K562 (cell line): Measurements from ENCODE around the gene MKNK2. TPM values are rescaled to one million over a fixed set of nuclear protein-coding genes. Genes with fewer than 3 reads are reported as not detected.

Experiments used
- ATAC-seq: fragments of 200-7000 bp; cut with Tn5 transposase; 3 replicates; pipeline ENCODE4 v1.9.1; 2020; ENCODE audit warnings: moderate library complexity
- BruUV-seq: library from RNA; stranded (reverse); fragments of 400-500 nt; replicated peaks from 2 replicates; lab custom pipeline; 2021; lab: Mats Ljungman, UMichigan
- CTCF ChIA-PET: fragments of 300-600 bp; formaldehyde crosslinking; extraction: SDS; loops from one replicate; lab custom pipeline; 2021; ENCODE audit warnings: low intra/inter-chr PET ratio; lab: Yijun Ruan, JAX
- POLR2A ChIA-PET: fragments of 300-600, 350-650 bp; sonication (Branson Sonifier 250); formaldehyde crosslinking; extraction: SDS; loops from one replicate; lab custom pipeline; 2021; ENCODE audit warnings: antibody characterized with exemption, inconsistent platforms; lab: Yijun Ruan, JAX
- DNase-seq, 4 experiments: peaks; one replicate each; pipeline versions ENCODE4 v3.0.0 to v3.0.0-alpha.2; 2011 to 2018; ENCODE audit warnings: low spot score in 3 of 4, mixed read lengths in 3 of 4; ENCODE audit errors: extremely low read depth in 1 of 4
- FAIRE-seq: peaks from 2 replicates; lab custom pipeline; 2011; peaks lifted over from hg19 to GRCh38; lab: Jason Lieb, UNC
- H2AFZ ChIP-seq: 2 replicates; pipeline ENCODE4 v1.6.0; 2011; ENCODE audit warnings: low read depth, low read length, control low read depth, inconsistent platforms
- H3K27ac ChIP-seq: fragments of 200-600 bp; 3 replicates; pipeline ENCODE4 v1.8.0; 2011; ENCODE audit warnings: low read depth, mild to moderate bottlenecking, control low read depth, inconsistent platforms, low read length, moderate library complexity, mixed read lengths; ENCODE audit errors: extremely low read depth
- H3K27me3 ChIP-seq, 2 experiments: fragments of 300-600 bp in 1 of 2; 2 replicates in 1 of 2; 3 replicates in 1 of 2; pipeline versions ENCODE4 v1.6.0 to v1.8.0; 2011; ENCODE audit warnings: inconsistent platforms in 2 of 2, low read length in 2 of 2, mild to moderate bottlenecking in 1 of 2, mixed read lengths in 1 of 2, moderate library complexity in 1 of 2; ENCODE audit not compliant: control insufficient read depth in 2 of 2, insufficient read depth in 2 of 2
- H3K36me3 ChIP-seq: fragments of 300-600 bp; 3 replicates; pipeline ENCODE4 v1.8.0; 2011; ENCODE audit warnings: mild to moderate bottlenecking, low read length, inconsistent platforms; ENCODE audit not compliant: control insufficient read depth, insufficient read depth
- H3K4me1 ChIP-seq, 2 experiments: fragments of 200-600 bp in 1 of 2; replicated peaks in 1 of 2; 2 replicates in 1 of 2; 3 replicates in 1 of 2; pipeline versions ENCODE4 v1.5.1 to v1.8.0; 2011; ENCODE audit warnings: inconsistent platforms in 2 of 2, low read length in 2 of 2, mild to moderate bottlenecking in 1 of 2, mixed read lengths in 1 of 2, moderate library complexity in 1 of 2; ENCODE audit not compliant: control insufficient read depth in 2 of 2, insufficient read depth in 2 of 2
- H3K4me2 ChIP-seq: 2 replicates; pipeline ENCODE4 v1.6.1; 2011; ENCODE audit warnings: low read length, control low read depth, inconsistent platforms, mixed read lengths; ENCODE audit not compliant: insufficient read depth
- H3K4me3 ChIP-seq: fragments of 200-600 bp; sonication (generic), shearing (Covaris generic); 2 replicates; pipeline ENCODE4 v1.5.1; 2016; ENCODE audit warnings: control low read depth, inconsistent platforms
- H3K79me2 ChIP-seq: fragments of 200-600 bp; 3 replicates; pipeline ENCODE4 v1.8.0; 2011; ENCODE audit warnings: low read length, inconsistent platforms; ENCODE audit not compliant: control insufficient read depth, insufficient read depth
- H3K9ac ChIP-seq, 2 experiments: 2 replicates each; pipeline versions ENCODE4 v1.6.0 to v1.6.1; 2011; ENCODE audit warnings: low read depth in 2 of 2, low read length in 2 of 2, control low read depth in 1 of 2, inconsistent platforms in 1 of 2, mild to moderate bottlenecking in 1 of 2, mixed read lengths in 1 of 2; ENCODE audit not compliant: insufficient read depth in 1 of 2
- H3K9me1 ChIP-seq: one replicate; pipeline ENCODE4 v1.6.0; 2011; ENCODE audit warnings: inconsistent platforms, mild to moderate bottlenecking, low read length, moderate library complexity; ENCODE audit not compliant: control insufficient read depth, insufficient read depth
- H3K9me3 ChIP-seq: replicated peaks from 2 replicates; pipeline ENCODE4 v1.5.1; 2011; ENCODE audit warnings: low read depth, low read length, inconsistent platforms; ENCODE audit not compliant: control insufficient read depth, insufficient read depth
- H4K20me1 ChIP-seq: replicated peaks from 2 replicates; pipeline ENCODE4 v1.6.1; 2011; ENCODE audit warnings: low read length, inconsistent platforms, mixed read lengths; ENCODE audit not compliant: control insufficient read depth, insufficient read depth
- ELK1 ChIP-seq: sonication (generic); formaldehyde crosslinking; IDR thresholded peaks from 2 replicates; pipeline ENCODE4 v1.8.1; 2022; ENCODE audit warnings: missing genetic modification reagents
- HIVEP1 ChIP-seq: fragments of 250-450 bp; sonication (Bioruptor Pico); IDR thresholded peaks from 2 replicates; pipeline ENCODE4 v1.4.0; 2020; ENCODE audit warnings: mild to moderate bottlenecking
- HMGN3 ChIP-seq: IDR thresholded peaks from 2 replicates; pipeline ENCODE4 v1.6.1; 2011; ENCODE audit warnings: borderline replicate concordance, low read depth, mild to moderate bottlenecking, mixed read lengths, low read length; ENCODE audit not compliant: insufficient read length; ENCODE audit errors: extremely low read depth
- MCM5 ChIP-seq: fragments of 450-650 bp; IDR thresholded peaks from 2 replicates; pipeline ENCODE4 v1.6.1; 2016; ENCODE audit warnings: low read depth
- NFE2L1 ChIP-seq: fragments of 450-650 bp; IDR thresholded peaks from 2 replicates; pipeline ENCODE4 v1.6.1; 2016; ENCODE audit warnings: missing genetic modification characterization, low read depth, mild to moderate bottlenecking, missing compliant biosample characterization, moderate library complexity, borderline replicate concordance
- PCBP1 ChIP-seq: fragments of 200-400 bp; formaldehyde crosslinking; IDR thresholded peaks from 2 replicates; pipeline ENCODE4 v1.6.1; 2018; ENCODE audit warnings: mild to moderate bottlenecking, low read depth, low read length; ENCODE audit not compliant: poor library complexity, severe bottlenecking
- PHF21A ChIP-seq: fragments of 450-650 bp; IDR thresholded peaks from 2 replicates; pipeline ENCODE4 v1.6.1; 2017; ENCODE audit warnings: low read depth, borderline replicate concordance
- POLR2AphosphoS2 ChIP-seq: IDR thresholded peaks from 2 replicates; pipeline ENCODE4 v1.6.1; 2012; ENCODE audit warnings: low read length, improper control_type of control experiment
- POLR2G ChIP-seq: fragments of 200-400 bp; formaldehyde crosslinking; IDR thresholded peaks from 2 replicates; pipeline ENCODE4 v1.6.1; 2017; ENCODE audit warnings: low read depth, mild to moderate bottlenecking, antibody characterized with exemption, low read length, moderate library complexity
- SAP30 ChIP-seq: fragments of 200-600 bp; sonication (generic); IDR thresholded peaks from 2 replicates; pipeline ENCODE4 v1.6.1; 2012; ENCODE audit warnings: borderline replicate concordance, low read depth, mild to moderate bottlenecking, moderate library complexity, low read length, control low read depth, inconsistent platforms; ENCODE audit not compliant: insufficient read depth, poor library complexity, severe bottlenecking
- TAF1 ChIP-seq: IDR thresholded peaks from 2 replicates; pipeline ENCODE4 v1.6.1; 2011; ENCODE audit warnings: mild to moderate bottlenecking, low read length, moderate library complexity; ENCODE audit not compliant: insufficient read depth, control insufficient read depth, severe bottlenecking; ENCODE audit errors: extremely low read depth
- TCF7L2 ChIP-seq: fragments of 150-350 bp; IDR thresholded peaks from 2 replicates; pipeline ENCODE4 v1.6.1; 2016; ENCODE audit warnings: low read depth, mild to moderate bottlenecking, low read length, moderate library complexity
- ZBTB33 ChIP-seq: sonication (generic); formaldehyde crosslinking; IDR thresholded peaks from 2 replicates; pipeline ENCODE4 v1.8.1; 2023; ENCODE audit warnings: mild to moderate bottlenecking, missing genetic modification reagents
- ZNF121 ChIP-seq: sonication (generic); formaldehyde crosslinking; conservative IDR thresholded peaks from 2 replicates; pipeline ENCODE4 v1.8.0; 2022; ENCODE audit warnings: missing genetic modification reagents
- ZNF280B ChIP-seq: fragments of 250-450 bp; sonication (Bioruptor Pico); IDR thresholded peaks from 2 replicates; pipeline ENCODE4 v1.5.1; 2021; ENCODE audit warnings: mild to moderate bottlenecking
- ZNF311 ChIP-seq: fragments of 250-450 bp; sonication (Bioruptor Pico); IDR thresholded peaks from 2 replicates; pipeline ENCODE4 v1.4.0; 2020; ENCODE audit warnings: mild to moderate bottlenecking, moderate library complexity
- WGBS: fragments of 100-300 bp; shearing (Covaris generic); methylation state at CpG from one replicate; pipeline ENCODE4 v1.1.6; 2016; ENCODE audit warnings: low coverage, mixed read lengths; ENCODE audit not compliant: insufficient coverage; ENCODE audit errors: missing lambda C conversion rate; 5-methylcytosine and 5-hydroxymethylcytosine counted together
- in situ Hi-C: fragments of 300-500 bp; cut with MboI; formaldehyde crosslinking; loops from 4 replicates; pipeline ENCODE4 v1.15.0; 2018; ENCODE audit warnings: inconsistent platforms, mixed read lengths
- intact Hi-C: fragments of 100-400 bp; cut with micrococcal nuclease; formaldehyde crosslinking; loops from 2 replicates; pipeline ENCODE4 v1.14.2; 2022
- polyA plus RNA-seq, 8 experiments: library from polyadenylated mRNA; depleted of rRNA in 4 of 8; stranded (reverse) in 5 of 8; unstranded in 3 of 8; fragments of >200 nt; fragmentation: Nextera tagmentation in 2 of 8; fragmentation: Illumina TruSeq in 1 of 8; extraction: Ambion mirVana in 2 of 8; extraction: Trizol in 1 of 8; gene quantifications; 2 replicates each; pipeline versions ENCODE4 v1.2.1 to v1.2.3, GENCODE V29; 2011 to 2014; ENCODE audit warnings: inconsistent platforms in 1 of 8, missing spikeins in 1 of 8
- total RNA-seq, 7 experiments: library from RNA; depleted of rRNA in 6 of 7; stranded (reverse); fragments of >200 nt in 6 of 7; fragmentation: Illumina TruSeq in 2 of 7; extraction: Trizol in 2 of 7; gene quantifications; 2 replicates each; pipeline versions ENCODE4 v1.2.1 to v1.2.3, GENCODE V29; 2011 to 2021; ENCODE audit warnings: low replicate concordance in 1 of 7

The MKNK2 gene
- total and polyA plus RNA-seq, 9 of the 15 experiments (the other 6 are each of a cell fraction or from before 2014, with no cell fraction given) = 5.1 to 191 (median 51.9) TPM

GRCh38 chr19:1998712-1999708 lies 52.0 kb downstream of the MKNK2 start:
- Histone ChIP-seq H3K9me3 (no peaks in the 10 kb centered on the region), H3K36me3 (no peaks in the 10 kb centered on the region), H3K27me3 (no peaks in the 10 kb centered on the region), H3K79me2 (no peaks in the 10 kb centered on the region), H2AFZ (no peak overlapping the region), H3K4me1 (peaks cover 0 to 23% of the 10 kb centered on the region in 2 experiments; a peak in 2 of 5 replicates), H3K27ac (no peak overlapping the region), H4K20me1 (no peaks in the 10 kb centered on the region), H3K4me2 (no peak overlapping the region), H3K4me3 (no peak overlapping the region), H3K9ac (peak overlapping the region in 1 of 2 experiments; percentile 10; a peak in 1 of 4 replicates), H3K9me1 (no peaks in the 10 kb centered on the region)
- CTCF ChIA-PET = no interaction called here
- no peak for DNase-seq
- FAIRE-seq = no peak
- intact Hi-C loops (no loop called here), in situ Hi-C loops (no loop called here)
- POLR2A ChIA-PET = no interaction called here
- no TSS peak for BruUV-seq
- ATAC-seq = no peak
- WGBS = 75% methylated on average over 31 of the region's 52 CpGs
- TF ChIP-seq PCBP1 = peak; percentile 40
- no peak for TF ChIP-seq HMGN3
- no peak for TF ChIP-seq SAP30
- TF ChIP-seq TCF7L2 = no peak
- TF ChIP-seq ZNF280B (CRISPR knock-in tag) = no peak
- 0 out of 2 replicates have a peak, but pooled peaks have one; percentile 42 for TF ChIP-seq ZBTB33 (CRISPR knock-in tag)
- peak; percentile 63 for TF ChIP-seq POLR2G
- TF ChIP-seq ZNF121 (CRISPR knock-in tag) = peak; percentile 96
- no peak for TF ChIP-seq ELK1 (CRISPR knock-in tag)
- no peak for TF ChIP-seq TAF1
- TF ChIP-seq MCM5 = no peak
- no peak for TF ChIP-seq PHF21A
- TF ChIP-seq HIVEP1 = no peak
- TF ChIP-seq NFE2L1 (tag) = no peak
- TF ChIP-seq POLR2AphosphoS2 = no peak
- TF ChIP-seq ZNF311 (CRISPR knock-in tag) = no peak
